ENCODE results near the gene UBE4A.

GRCh38 chr11:118334745-118335144 lies 24.7 kb upstream of the UBE4A start:
- TF ChIP-seq POLR2A (IDR thresholded peaks at IDR 0.05; ENCODE audit: low read depth, low read length) (no peak), CTCF (conservative IDR thresholded peaks at IDR 0.05; ENCODE audit: low read depth, low read length) (no peak), BHLHE40 (IDR thresholded peaks at IDR 0.05; ENCODE audit: low read depth, low read length) (no peak), RAD21 (IDR thresholded peaks at IDR 0.05; ENCODE audit: low read length) (no peak), MAFK (IDR thresholded peaks at IDR 0.05; ENCODE audit: low read depth, low read length) (no peak), CEBPB (IDR thresholded peaks at IDR 0.05; ENCODE audit: low read depth, low read length) (no peak), RCOR1 (IDR thresholded peaks at IDR 0.05; ENCODE audit: insufficient replicate concordance, low read length) (no peak), MAZ (IDR thresholded peaks at IDR 0.05; ENCODE audit: borderline replicate concordance, low read depth, low read length) (no peak), ELK1 (IDR thresholded peaks at IDR 0.05; ENCODE audit: borderline replicate concordance, low read depth, low read length) (no peak), USF2 (IDR thresholded peaks at IDR 0.05; ENCODE audit: low read depth, low read length) (no peak), SMC3 (IDR thresholded peaks at IDR 0.05; ENCODE audit: low read depth, low read length) (no peak), MXI1 (IDR thresholded peaks at IDR 0.05; ENCODE audit: borderline replicate concordance, low read depth, low read length) (no peak), RFX5 (IDR thresholded peaks at IDR 0.05; ENCODE audit: low read depth, low read length) (no peak)
